A549 (cell line): ENCODE data around the gene PRKAR2B. TPM values are rescaled to one million over a fixed set of nuclear protein-coding genes. Genes with fewer than 3 reads are reported as not detected.

Experiments
- ATAC-seq, 2 experiments: fragments of 200-7000 bp in 1 of 2; fragments of >200 bp in 1 of 2; cut with Nextera tagmentation in 1 of 2; cut with Tn5 transposase in 1 of 2; 3 replicates each; pipeline versions ENCODE4 v1.8.0 to v1.9.1; 2018 to 2020; ENCODE audit warnings: mild to moderate bottlenecking in 1 of 2, moderate library complexity in 1 of 2
- CTCF ChIA-PET: fragments of 300-600 bp; sonication (Branson Sonifier 250); formaldehyde crosslinking; extraction: SDS; loops from one replicate; lab custom pipeline; 2021; ENCODE audit warnings: antibody characterized with exemption, inconsistent platforms; lab: Yijun Ruan, JAX
- POLR2A ChIA-PET: fragments of 350-600 bp; formaldehyde crosslinking; extraction: SDS; loops from one replicate; lab custom pipeline; 2021; ENCODE audit warnings: antibody characterized with exemption, inconsistent platforms; lab: Yijun Ruan, JAX
- DNase-seq, 2 experiments: peaks; one replicate each; pipeline versions ENCODE4 v3.0.0 to v3.0.0-alpha.2; 2011 to 2016; ENCODE audit warnings: low read depth in 1 of 2, low spot score in 1 of 2
- FAIRE-seq: peaks from 2 replicates; lab custom pipeline; 2011; peaks lifted over from hg19 to GRCh38; lab: Jason Lieb, UNC
- H3K27ac ChIP-seq, 2 experiments: fragments of >200 bp; sonication (Bioruptor Twin); formaldehyde crosslinking; 3 replicates each; pipeline ENCODE4 v1.5.1; 2016 to 2017
- H3K4me1 ChIP-seq: fragments of >200 bp; sonication (Bioruptor Twin); formaldehyde crosslinking; 3 replicates; pipeline ENCODE4 v1.6.1; 2016
- H3K4me2 ChIP-seq: fragments of >200 bp; sonication (Bioruptor Twin); formaldehyde crosslinking; 3 replicates; pipeline ENCODE4 v1.6.1; 2016
- H3K4me3 ChIP-seq: fragments of >200 bp; sonication (Bioruptor Twin); formaldehyde crosslinking; 3 replicates; pipeline ENCODE4 v1.5.1; 2016
- H3K9me3 ChIP-seq: fragments of >200 bp; sonication (Bioruptor Twin); formaldehyde crosslinking; 3 replicates; pipeline ENCODE4 v1.6.1; 2016
- CHD2 ChIP-seq: fragments of 150-350 bp; IDR thresholded peaks from 2 replicates; pipeline ENCODE4 v1.6.1; 2014; ENCODE audit warnings: low read length; ENCODE audit not compliant: partially characterized antibody
- CHD4 ChIP-seq: fragments of 200-600 bp; sonication (generic); IDR thresholded peaks from 2 replicates; pipeline ENCODE4 v1.6.1; 2016; ENCODE audit warnings: antibody characterized with exemption, mild to moderate bottlenecking, borderline replicate concordance
- EHMT2 ChIP-seq: fragments of 200-600 bp; sonication (generic); IDR thresholded peaks from 2 replicates; pipeline ENCODE4 v1.6.1; 2016; ENCODE audit warnings: antibody characterized with exemption, low read depth, mild to moderate bottlenecking, moderate library complexity
- GATA3 ChIP-seq: IDR thresholded peaks from 2 replicates; pipeline ENCODE4 v1.6.1; 2012; ENCODE audit warnings: borderline replicate concordance
- HEYL ChIP-seq: fragments of 250-450 bp; sonication (Bioruptor Pico); IDR thresholded peaks from 2 replicates; pipeline ENCODE4 v1.8.0; 2021; ENCODE audit warnings: mild to moderate bottlenecking, moderate library complexity
- JUNB ChIP-seq: fragments of >200 bp; sonication (Bioruptor Twin); formaldehyde crosslinking; IDR thresholded peaks from 2 replicates; pipeline ENCODE4 v1.6.1; 2016
- MAZ ChIP-seq: fragments of 150-350 bp; IDR thresholded peaks from 2 replicates; pipeline ENCODE4 v1.6.1; 2014; ENCODE audit warnings: antibody characterized with exemption, low read depth, low read length, borderline replicate concordance
- PHF8 ChIP-seq: fragments of 200-600 bp; sonication (generic); IDR thresholded peaks from 2 replicates; pipeline ENCODE4 v1.6.1; 2016; ENCODE audit warnings: low read depth, mild to moderate bottlenecking, antibody characterized with exemption, moderate library complexity, borderline replicate concordance
- RCOR1 ChIP-seq: fragments of 150-350 bp; IDR thresholded peaks from 2 replicates; pipeline ENCODE4 v1.6.1; 2014; ENCODE audit warnings: antibody characterized with exemption, low read length, low read depth
- SREBF2 ChIP-seq: fragments of 450-650 bp; IDR thresholded peaks from 2 replicates; pipeline ENCODE4 v1.6.1; 2014; ENCODE audit warnings: mild to moderate bottlenecking, moderate library complexity
- TP53 ChIP-seq: fragments of 250-450 bp; sonication (Bioruptor Pico); IDR thresholded peaks from 2 replicates; pipeline ENCODE4 v1.5.0; 2021; ENCODE audit warnings: mild to moderate bottlenecking, moderate library complexity
- WGBS: methylation state at CpG from one replicate; pipeline ENCODE4 v1.1.6; 2017; ENCODE audit errors: missing lambda C conversion rate; 5-methylcytosine and 5-hydroxymethylcytosine counted together
- polyA plus RNA-seq, 4 experiments: library from polyadenylated mRNA; depleted of rRNA in 3 of 4; stranded (reverse); fragments of >200 nt; fragmentation: RNase III in 1 of 4; extraction: RNeasy Plus Mini Kit Qiagen cat#74134 plus additional on column Dnase treatment in 1 of 4; gene quantifications; 2 replicates in 3 of 4; 3 replicates in 1 of 4; pipeline ENCODE4 v1.2.3, GENCODE V29; 2011 to 2017
- TF ChIP-seq, protein P1 (sequence below): fragments of 250-450 bp; sonication (Bioruptor Pico); IDR thresholded peaks from 2 replicates; pipeline ENCODE4 v1.5.0; 2020; ENCODE audit warnings: low read depth, mild to moderate bottlenecking, moderate library complexity
- TF ChIP-seq, protein P2 (sequence below): fragments of >200 bp; sonication (Bioruptor Twin); formaldehyde crosslinking; IDR thresholded peaks from 2 replicates; pipeline ENCODE4 v1.6.1; 2016
- TF ChIP-seq, protein P3 (sequence below): fragments of 250-450 bp; sonication (Bioruptor Pico); IDR thresholded peaks from 2 replicates; pipeline ENCODE4 v1.5.0; 2021; ENCODE audit warnings: mild to moderate bottlenecking, moderate library complexity, borderline replicate concordance
- TF ChIP-seq, protein P4 (sequence below): fragments of >200 bp; sonication (Bioruptor Twin); formaldehyde crosslinking; IDR thresholded peaks from 3 replicates; pipeline ENCODE4 v1.5.1; 2016

Gene PRKAR2B
- polyA plus RNA-seq, 2 of the 4 experiments (the other 2 are of a cell fraction) = 3.6 to 4.4 TPM

DNA sequence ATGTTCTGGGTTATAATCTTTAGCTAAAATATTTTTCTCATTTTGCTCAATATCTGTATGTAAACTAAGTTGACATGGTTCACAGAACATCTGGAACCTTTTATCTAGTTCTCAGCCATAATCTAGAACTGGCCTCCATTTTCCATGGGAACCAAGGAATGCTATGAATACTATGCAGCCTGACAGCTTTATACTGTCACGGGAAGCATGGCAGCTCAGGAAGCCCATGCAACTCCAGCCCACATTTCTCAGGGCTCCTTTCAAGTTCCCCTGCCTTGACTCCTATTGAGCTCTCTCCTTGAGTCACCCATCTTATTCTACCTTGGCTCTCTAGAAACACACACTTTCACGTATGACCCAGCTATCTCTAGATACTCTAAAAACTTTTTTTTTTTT lies 36.6 kb upstream of the PRKAR2B start:
- FAIRE-seq = no peak
- WGBS = 38% methylated on average over 2 of the region's 2 CpGs
- no peaks in the 10 kb centered on the region for H3K4me1 ChIP-seq
- H3K27ac ChIP-seq = no peak overlapping the region
- POLR2A ChIA-PET = no interaction called here
- CTCF ChIA-PET = no interaction called here
- ATAC-seq = no peak
- no peak for DNase-seq
- H3K4me2 ChIP-seq = no peak overlapping the region
- no peak overlapping the region for H3K4me3 ChIP-seq
- TF ChIP-seq SREBF2 (no peak), TP53 (CRISPR knock-in tag) (no peak), CHD4 (no peak)
- TF ChIP-seq, protein P1, sequence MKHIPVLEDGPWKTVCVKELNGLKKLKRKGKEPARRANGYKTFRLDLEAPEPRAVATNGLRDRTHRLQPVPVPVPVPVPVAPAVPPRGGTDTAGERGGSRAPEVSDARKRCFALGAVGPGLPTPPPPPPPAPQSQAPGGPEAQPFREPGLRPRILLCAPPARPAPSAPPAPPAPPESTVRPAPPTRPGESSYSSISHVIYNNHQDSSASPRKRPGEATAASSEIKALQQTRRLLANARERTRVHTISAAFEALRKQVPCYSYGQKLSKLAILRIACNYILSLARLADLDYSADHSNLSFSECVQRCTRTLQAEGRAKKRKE (CRISPR knock-in tag) = no peak
- H3K9me3 ChIP-seq = no peaks in the 10 kb centered on the region

DNA sequence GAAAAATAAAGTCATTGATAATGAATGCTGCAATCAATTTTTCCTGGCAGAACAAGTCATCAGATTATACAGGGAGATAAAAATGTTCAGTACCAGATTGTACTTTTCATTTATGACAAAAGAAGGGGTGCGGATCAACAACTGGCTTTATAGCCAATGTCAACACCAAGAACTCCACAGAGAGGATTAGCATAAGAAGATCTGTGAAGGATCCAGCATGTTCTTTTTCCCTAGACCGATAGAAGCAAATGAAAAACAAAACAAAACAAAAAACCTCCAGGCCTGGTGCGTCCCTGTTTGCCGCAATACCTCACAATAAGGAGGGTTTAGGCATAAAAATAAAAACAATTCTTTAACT lies 34.7 kb upstream of the PRKAR2B start:
- Histone ChIP-seq H3K9me3 (no peaks in the 10 kb centered on the region), H3K4me2 (no peak overlapping the region), H3K27ac (no peak overlapping the region)
- DNase-seq (no peak), ATAC-seq (no peak)
- WGBS = 81% methylated on average over 4 of the region's 4 CpGs
- TF ChIP-seq JUNB = no peak
- no peak for TF ChIP-seq GATA3
- TF ChIP-seq HEYL (CRISPR knock-in tag) = no peak
- TF ChIP-seq EHMT2 = no peak
- TF ChIP-seq, all 56 proteins: peak for 0
- no peaks in the 10 kb centered on the region for H3K4me1 ChIP-seq
- no peak overlapping the region for H3K4me3 ChIP-seq
- no peak for FAIRE-seq
- ChIA-PET CTCF (no interaction called here), POLR2A (no interaction called here)

DNA sequence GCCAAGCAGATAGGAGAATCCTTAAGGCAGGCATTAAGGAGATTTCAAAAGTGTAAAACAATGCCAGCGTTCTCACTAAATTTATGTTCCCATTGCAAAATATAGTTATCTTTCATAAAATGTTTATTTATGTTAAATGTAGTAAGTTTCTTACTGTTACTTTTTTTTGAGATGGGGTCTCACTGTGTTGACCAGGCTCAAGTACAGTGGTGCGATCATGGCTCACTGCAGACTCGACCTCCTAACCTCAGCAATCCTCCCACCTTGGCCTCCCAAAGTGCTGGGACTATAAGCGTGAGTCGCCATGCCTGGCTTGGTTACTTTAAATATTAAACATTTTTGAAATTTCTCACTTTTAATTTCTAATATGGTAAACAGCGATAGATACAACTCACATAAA lies 31.8 kb upstream of the PRKAR2B start:
- Histone ChIP-seq H3K4me1 (no peaks in the 10 kb centered on the region), H3K9me3 (no peaks in the 10 kb centered on the region), H3K27ac (no peak overlapping the region), H3K4me3 (no peak overlapping the region), H3K4me2 (no peak overlapping the region)
- 60% methylated on average over 6 of the region's 6 CpGs for WGBS
- ChIA-PET POLR2A (no interaction called here), CTCF (no interaction called here)
- TF ChIP-seq MAZ = no peak
- DNase-seq = no peak
- no peak for FAIRE-seq
- ATAC-seq = no peak

DNA sequence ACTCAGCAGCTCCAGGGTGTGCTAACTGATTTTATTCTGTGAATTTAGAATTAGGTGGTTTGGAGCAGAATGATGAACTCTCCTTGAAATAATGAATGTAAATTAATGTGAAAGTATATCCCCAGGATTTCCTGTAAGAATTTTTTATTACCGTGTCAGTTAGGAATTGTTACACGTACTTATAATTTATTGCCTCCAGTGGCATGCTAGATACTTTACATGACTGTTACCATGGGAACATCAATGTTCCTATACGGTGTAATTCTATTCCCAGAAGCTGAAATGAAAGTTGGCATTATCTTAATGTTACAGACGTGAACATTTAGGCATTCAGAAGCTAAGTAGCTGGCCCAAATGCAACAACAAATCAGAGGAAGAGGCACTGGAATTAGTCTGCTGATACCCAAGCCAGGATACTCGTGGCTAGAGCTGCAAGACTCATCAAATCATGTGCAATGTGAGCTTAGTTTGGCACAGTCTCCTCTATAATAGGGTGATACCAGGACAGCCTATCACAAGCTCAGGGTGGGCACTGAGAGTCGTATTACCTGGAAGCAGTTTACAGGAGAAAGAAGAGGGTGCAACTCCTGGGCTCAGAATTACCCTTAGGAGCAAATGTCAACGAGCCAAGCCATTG lies 30.0 kb upstream of the PRKAR2B start:
- CTCF ChIA-PET = no interaction called here
- no peak for DNase-seq
- POLR2A ChIA-PET = no interaction called here
- Histone ChIP-seq H3K4me1 (no peaks in the 10 kb centered on the region), H3K4me2 (no peak overlapping the region; the same call in 2 of the 3 replicates), H3K27ac (no peak overlapping the region), H3K4me3 (no peak overlapping the region), H3K9me3 (no peaks in the 10 kb centered on the region)
- no peak for ATAC-seq
- FAIRE-seq = no peak
- WGBS = 46% methylated on average over 7 of the region's 7 CpGs
- TF ChIP-seq, protein P2, sequence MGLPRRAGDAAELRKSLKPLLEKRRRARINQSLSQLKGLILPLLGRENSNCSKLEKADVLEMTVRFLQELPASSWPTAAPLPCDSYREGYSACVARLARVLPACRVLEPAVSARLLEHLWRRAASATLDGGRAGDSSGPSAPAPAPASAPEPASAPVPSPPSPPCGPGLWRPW = no peak
- no peak for TF ChIP-seq PHF8
- TF ChIP-seq, protein P3, sequence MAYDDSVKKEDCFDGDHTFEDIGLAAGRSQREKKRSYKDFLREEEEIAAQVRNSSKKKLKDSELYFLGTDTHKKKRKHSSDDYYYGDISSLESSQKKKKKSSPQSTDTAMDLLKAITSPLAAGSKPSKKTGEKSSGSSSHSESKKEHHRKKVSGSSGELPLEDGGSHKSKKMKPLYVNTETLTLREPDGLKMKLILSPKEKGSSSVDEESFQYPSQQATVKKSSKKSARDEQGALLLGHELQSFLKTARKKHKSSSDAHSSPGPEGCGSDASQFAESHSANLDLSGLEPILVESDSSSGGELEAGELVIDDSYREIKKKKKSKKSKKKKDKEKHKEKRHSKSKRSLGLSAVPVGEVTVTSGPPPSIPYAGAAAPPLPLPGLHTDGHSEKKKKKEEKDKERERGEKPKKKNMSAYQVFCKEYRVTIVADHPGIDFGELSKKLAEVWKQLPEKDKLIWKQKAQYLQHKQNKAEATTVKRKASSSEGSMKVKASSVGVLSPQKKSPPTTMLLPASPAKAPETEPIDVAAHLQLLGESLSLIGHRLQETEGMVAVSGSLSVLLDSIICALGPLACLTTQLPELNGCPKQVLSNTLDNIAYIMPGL (CRISPR knock-in tag) = no peak
- no peak for TF ChIP-seq CHD2
- no peak for TF ChIP-seq JUNB
- TF ChIP-seq RCOR1 = no peak
- TF ChIP-seq, protein P4, sequence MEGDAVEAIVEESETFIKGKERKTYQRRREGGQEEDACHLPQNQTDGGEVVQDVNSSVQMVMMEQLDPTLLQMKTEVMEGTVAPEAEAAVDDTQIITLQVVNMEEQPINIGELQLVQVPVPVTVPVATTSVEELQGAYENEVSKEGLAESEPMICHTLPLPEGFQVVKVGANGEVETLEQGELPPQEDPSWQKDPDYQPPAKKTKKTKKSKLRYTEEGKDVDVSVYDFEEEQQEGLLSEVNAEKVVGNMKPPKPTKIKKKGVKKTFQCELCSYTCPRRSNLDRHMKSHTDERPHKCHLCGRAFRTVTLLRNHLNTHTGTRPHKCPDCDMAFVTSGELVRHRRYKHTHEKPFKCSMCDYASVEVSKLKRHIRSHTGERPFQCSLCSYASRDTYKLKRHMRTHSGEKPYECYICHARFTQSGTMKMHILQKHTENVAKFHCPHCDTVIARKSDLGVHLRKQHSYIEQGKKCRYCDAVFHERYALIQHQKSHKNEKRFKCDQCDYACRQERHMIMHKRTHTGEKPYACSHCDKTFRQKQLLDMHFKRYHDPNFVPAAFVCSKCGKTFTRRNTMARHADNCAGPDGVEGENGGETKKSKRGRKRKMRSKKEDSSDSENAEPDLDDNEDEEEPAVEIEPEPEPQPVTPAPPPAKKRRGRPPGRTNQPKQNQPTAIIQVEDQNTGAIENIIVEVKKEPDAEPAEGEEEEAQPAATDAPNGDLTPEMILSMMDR = no peak
